Keratinocyte (primary cell): Measurements from ENCODE around the gene FOXE1. TPM values are rescaled to one million over a fixed set of nuclear protein-coding genes. Genes with fewer than 3 reads are reported as not detected.

Experiments used
- DNase-seq: peaks from one replicate; pipeline ENCODE4 v3.0.0-alpha.2; 2011; ENCODE audit warnings: low read depth, missing footprints, low spot score
- FAIRE-seq: peaks from 2 replicates; lab custom pipeline; 2011; peaks lifted over from hg19 to GRCh38; lab: Jason Lieb, UNC
- H2AFZ ChIP-seq: 2 replicates; pipeline ENCODE4 v1.6.0; 2012; ENCODE audit warnings: low read length, control low read depth, inconsistent platforms; ENCODE audit not compliant: control insufficient read depth
- H3K27ac ChIP-seq: 2 replicates; pipeline ENCODE4 v1.5.1; 2011; ENCODE audit warnings: low read length; ENCODE audit not compliant: control insufficient read depth, insufficient read depth
- H3K27me3 ChIP-seq: 3 replicates; pipeline ENCODE4 v1.6.0; 2011; ENCODE audit warnings: low read length; ENCODE audit not compliant: control insufficient read depth, insufficient read depth; ENCODE audit errors: extremely low read depth
- H3K36me3 ChIP-seq, 2 experiments: 2 replicates in 1 of 2; 3 replicates in 1 of 2; pipeline ENCODE4 v1.5.1; 2011; ENCODE audit warnings: low read length in 2 of 2, mild to moderate bottlenecking in 1 of 2; ENCODE audit not compliant: control insufficient read depth in 2 of 2, insufficient read depth in 2 of 2; ENCODE audit errors: extremely low read depth in 1 of 2
- H3K4me1 ChIP-seq: 3 replicates; pipeline ENCODE4 v1.5.1; 2011; ENCODE audit warnings: low read length; ENCODE audit not compliant: control insufficient read depth, insufficient read depth; ENCODE audit errors: extremely low read depth
- H3K4me2 ChIP-seq: 3 replicates; pipeline ENCODE4 v1.6.0; 2011; ENCODE audit warnings: low read depth, low read length; ENCODE audit not compliant: control insufficient read depth, insufficient read depth; ENCODE audit errors: extremely low read depth
- H3K4me3 ChIP-seq, 3 experiments: fragments of 200-600 bp in 1 of 3; sonication (generic) in 1 of 3; 2 replicates in 2 of 3; 3 replicates in 1 of 3; pipeline ENCODE4 v1.5.1; 2011 to 2016; ENCODE audit warnings: low read length in 3 of 3, mild to moderate bottlenecking in 3 of 3, control low read depth in 2 of 3, inconsistent platforms in 1 of 3, low read depth in 1 of 3, mixed read lengths in 1 of 3, mixed run types in 1 of 3, moderate library complexity in 1 of 3; ENCODE audit not compliant: control insufficient read depth in 2 of 3, insufficient read depth in 2 of 3; ENCODE audit errors: extremely low read depth in 1 of 3
- H3K79me2 ChIP-seq: 2 replicates; pipeline ENCODE4 v1.6.0; 2012; ENCODE audit warnings: low read length; ENCODE audit not compliant: control insufficient read depth, insufficient read depth
- H3K9ac ChIP-seq: 3 replicates; pipeline ENCODE4 v1.6.0; 2011; ENCODE audit warnings: low read length; ENCODE audit not compliant: control insufficient read depth, insufficient read depth; ENCODE audit errors: extremely low read depth
- H3K9me1 ChIP-seq: 3 replicates; pipeline ENCODE4 v1.6.0; 2011; ENCODE audit warnings: low read length; ENCODE audit not compliant: control insufficient read depth, insufficient read depth; ENCODE audit errors: extremely low read depth
- H3K9me3 ChIP-seq: 2 replicates; pipeline ENCODE4 v1.5.1; 2012; ENCODE audit warnings: low read depth, low read length; ENCODE audit not compliant: control insufficient read depth
- H4K20me1 ChIP-seq: 3 replicates; pipeline ENCODE4 v1.6.0; 2011; ENCODE audit warnings: low read length; ENCODE audit not compliant: control insufficient read depth, insufficient read depth; ENCODE audit errors: extremely low read depth
- CTCF ChIP-seq, 3 experiments: IDR thresholded peaks in 1 of 3; conservative IDR thresholded peaks in 1 of 3; optimal IDR thresholded peaks in 1 of 3; 2 replicates in 2 of 3; 3 replicates in 1 of 3; pipeline versions ENCODE3 to v1.5.1; 2011; ENCODE audit warnings: low read length in 3 of 3, mild to moderate bottlenecking in 3 of 3, moderate library complexity in 2 of 3, control low read depth in 1 of 3, inconsistent platforms in 1 of 3; ENCODE audit not compliant: insufficient read depth in 2 of 3; ENCODE audit errors: extremely low read depth in 1 of 3
- EZH2 ChIP-seq: IDR thresholded peaks from one replicate; pipeline ENCODE4 v1.6.1; 2012; ENCODE audit warnings: inconsistent platforms, mild to moderate bottlenecking, low read length, moderate library complexity
- dilution Hi-C: fragments of 300-500 bp; cut with MboI; formaldehyde crosslinking; loops from one replicate; pipeline ENCODE4 v1.7.0; 2020; ENCODE audit warnings: low sequenced_read_pairs; ENCODE audit not compliant: extremely low pct_ligation_motif_present
- polyA plus RNA-seq, 5 experiments: library from polyadenylated mRNA; depleted of rRNA in 3 of 5; stranded (reverse) in 3 of 5; stranded (forward) in 1 of 5; unstranded in 1 of 5; fragments of >200 nt; gene quantifications; 1 replicate in 1 of 5; 2 replicates in 3 of 5; 3 replicates in 1 of 5; pipeline versions ENCODE4 v1.2.1 to v1.2.3, GENCODE V29; 2011 to 2012; ENCODE audit warnings: missing spikeins in 2 of 5, low read depth in 1 of 5, low replicate concordance in 1 of 5

Gene FOXE1
- polyA plus RNA-seq, 1 donor (not counting 4 experiments of a cell fraction or from before 2014, with no cell fraction given): 0.97 TPM

- Histone ChIP-seq H3K4me1 (peaks cover 12% of the 10 kb centered on the region), H3K4me3 (no peak overlapping the region), H3K79me2 (no peaks in the 10 kb centered on the region), H3K9me1 (no peaks in the 10 kb centered on the region), H3K27ac (no peak overlapping the region), H3K36me3 (no peaks in the 10 kb centered on the region), H3K27me3 (no peaks in the 10 kb centered on the region), H3K4me2 (no peak overlapping the region), H3K9ac (no peak overlapping the region), H4K20me1 (no peaks in the 10 kb centered on the region), H2AFZ (no peak overlapping the region), H3K9me3 (no peaks in the 10 kb centered on the region)
- DNase-seq (no peak), FAIRE-seq (no peak)
- dilution Hi-C loops: no loop called here
- TF ChIP-seq EZH2: no peak
These were observed 38.7 kb downstream of the FOXE1 start for GRCh38 chr9:97891736-97892135.

- H3K36me3 ChIP-seq: no peaks in the 10 kb centered on the region
- DNase-seq: no peak
- H3K9me3 ChIP-seq: no peaks in the 10 kb centered on the region
- no peaks in the 10 kb centered on the region for H3K79me2 ChIP-seq
- FAIRE-seq: no peak
- no peak overlapping the region for H3K4me2 ChIP-seq
- no peaks in the 10 kb centered on the region for H3K9me1 ChIP-seq
- no peak overlapping the region for H3K9ac ChIP-seq
- H3K4me1 ChIP-seq: peaks cover 9% of the 10 kb centered on the region
- dilution Hi-C loops: no loop called here
- H4K20me1 ChIP-seq: no peaks in the 10 kb centered on the region
- no peak overlapping the region for H2AFZ ChIP-seq
- no peak overlapping the region for H3K27ac ChIP-seq
- H3K27me3 ChIP-seq: no peaks in the 10 kb centered on the region
- TF ChIP-seq EZH2 (no peak), CTCF (optimal IDR thresholded peaks at IDR 0.05 in 1 of 3, IDR thresholded peaks at IDR 0.05 in 1 of 3, conservative IDR thresholded peaks at IDR 0.05 in 1 of 3; ENCODE audit: extremely low read depth in 1 of 3, insufficient read depth in 2 of 3, low read length in 3 of 3) (no peak)
- no peak overlapping the region for H3K4me3 ChIP-seq
These were observed 39.4 kb downstream of the FOXE1 start for GRCh38 chr9:97892421-97892820.

- FAIRE-seq: no peak
- dilution Hi-C loops: no loop called here
- TF ChIP-seq EZH2: no peak
- no peak for TF ChIP-seq CTCF (optimal IDR thresholded peaks at IDR 0.05 in 1 of 3, IDR thresholded peaks at IDR 0.05 in 1 of 3, conservative IDR thresholded peaks at IDR 0.05 in 1 of 3; ENCODE audit: extremely low read depth in 1 of 3, insufficient read depth in 2 of 3, low read length in 3 of 3)
These were observed 42.2 kb downstream of the FOXE1 start for GRCh38 chr9:97895211-97895610.

More at GRCh38 chr9:97895211-97895610, 42.2 kb downstream of the FOXE1 start:
- H3K4me1 ChIP-seq: no peaks in the 10 kb centered on the region
- no peak overlapping the region for H3K27ac ChIP-seq
- H3K9me3 ChIP-seq: no peaks in the 10 kb centered on the region
- H2AFZ ChIP-seq: no peak overlapping the region
- no peak overlapping the region for H3K9ac ChIP-seq
- no peaks in the 10 kb centered on the region for H4K20me1 ChIP-seq
- no peak for DNase-seq
- H3K36me3 ChIP-seq: no peaks in the 10 kb centered on the region
- H3K9me1 ChIP-seq: no peaks in the 10 kb centered on the region
- H3K4me2 ChIP-seq: no peak overlapping the region
- H3K4me3 ChIP-seq: no peak overlapping the region
- no peaks in the 10 kb centered on the region for H3K79me2 ChIP-seq
- H3K27me3 ChIP-seq: no peaks in the 10 kb centered on the region
